Gastrocnemius medialis (tissue), 4 donors: ENCODE data around the gene SMOC2. TPM values are rescaled to one million over a fixed set of nuclear protein-coding genes. Genes with fewer than 3 reads are reported as not detected.

Experiments
- ATAC-seq, 2 donors: fragments of 150-250 bp; one replicate each; pipeline ENCODE4 v1.9.1; 2016
- DNase-seq, 2 donors: peaks; one replicate each; pipeline ENCODE4 v3.0.0-alpha.2; 2019
- H3K27ac ChIP-seq, 4 donors: fragments of 200-600 bp; sonication (generic); 1 replicate in 1 of 4; 2 replicates in 3 of 4; pipeline ENCODE4 v1.5.1; 2016 to 2018; ENCODE audit warnings: mild to moderate bottlenecking in 2 of 4, moderate library complexity in 1 of 4
- H3K27me3 ChIP-seq, 3 donors: fragments of 200-600 bp; sonication (generic) in 2 of 3; 1 replicate in 1 of 3; 2 replicates in 2 of 3; pipeline versions ENCODE4 v1.5.1 to v1.6.0; 2016 to 2019; ENCODE audit warnings: mild to moderate bottlenecking in 1 of 3, moderate library complexity in 1 of 3
- H3K36me3 ChIP-seq, 2 donors: fragments of 200-600 bp; sonication (generic) in 1 of 2; one replicate each; pipeline ENCODE4 v1.5.1; 2017 to 2018
- H3K4me1 ChIP-seq, 2 donors: fragments of 200-600 bp; sonication (generic) in 1 of 2; one replicate each; pipeline ENCODE4 v1.5.1; 2016 to 2017; ENCODE audit warnings: mild to moderate bottlenecking in 2 of 2
- H3K4me3 ChIP-seq, 4 donors: fragments of 200-600 bp; sonication (generic) in 3 of 4; 1 replicate in 1 of 4; 2 replicates in 3 of 4; pipeline ENCODE4 v1.5.1; 2016 to 2019; ENCODE audit warnings: mild to moderate bottlenecking in 2 of 4
- H3K9me3 ChIP-seq, 3 donors: fragments of 200-600 bp; sonication (generic) in 2 of 3; 1 replicate in 1 of 3; 2 replicates in 2 of 3; pipeline ENCODE4 v1.5.1; 2016 to 2019
- CTCF ChIP-seq, 5 experiments: fragments of 450-650 bp in 3 of 5; fragments of 200-600 bp in 2 of 5; sonication (generic) in 2 of 5; IDR thresholded peaks in 4 of 5; conservative IDR thresholded peaks in 1 of 5; 1 replicate in 4 of 5; 2 replicates in 1 of 5; pipeline ENCODE4 v1.5.1; 2016 to 2019; ENCODE audit warnings: antibody characterized with exemption in 5 of 5, mild to moderate bottlenecking in 3 of 5, moderate library complexity in 3 of 5
- POLR2A ChIP-seq, 2 donors: fragments of 450-650 bp; IDR thresholded peaks; one replicate each; pipeline ENCODE4 v1.6.1; 2017; ENCODE audit warnings: antibody characterized with exemption in 2 of 2, mild to moderate bottlenecking in 2 of 2, moderate library complexity in 2 of 2
- in situ Hi-C, 4 donors: fragments of 200-750 bp; cut with MboI; loops; one replicate each; pipeline versions ENCODE4 v1.15.0 to v1.8.0; 2017; ENCODE audit warnings: low sequenced_read_pairs in 4 of 4
- intact Hi-C: fragments of 100-400 bp; cut with DNase I; formaldehyde crosslinking; loops from one replicate; pipeline ENCODE4 v1.15.1; 2023; ENCODE audit warnings: low total_unique reads
- total RNA-seq, 4 donors: library from RNA; depleted of rRNA; stranded (reverse); fragments of >200 nt; gene quantifications; one replicate each; pipeline versions ENCODE4 v1.1.0 to v1.2.3, GENCODE V29; 2016

Gene SMOC2
- total RNA-seq, 4 donors from 2014 or later, result 7.2 to 34.4 (median 16.5) TPM

- no peak overlapping the region for H3K27ac ChIP-seq
- H3K36me3 ChIP-seq, result no peaks in the 10 kb centered on the region
- in situ Hi-C loops (no loop called here), intact Hi-C loops (no loop called here)
- H3K4me3 ChIP-seq, result no peak overlapping the region
- ATAC-seq (no peak), DNase-seq (no peak)
- peaks cover 0 to 8% (median 0%) of the 10 kb centered on the region in 3 donors for H3K27me3 ChIP-seq
- no peak for TF ChIP-seq CTCF (IDR thresholded peaks at IDR 0.05 in 4 of 5, conservative IDR thresholded peaks at IDR 0.05 in 1 of 5)
- TF ChIP-seq POLR2A (IDR thresholded peaks at IDR 0.05), result no peak
- H3K4me1 ChIP-seq, result no peaks in the 10 kb centered on the region
- H3K9me3 ChIP-seq, result no peaks in the 10 kb centered on the region
These were observed 88.2 kb downstream of the SMOC2 start for GRCh38 chr6:168529214-168529613.

- no peaks in the 10 kb centered on the region for H3K36me3 ChIP-seq
- no peak for TF ChIP-seq POLR2A (IDR thresholded peaks at IDR 0.05)
- H3K4me1 ChIP-seq, result no peaks in the 10 kb centered on the region
- H3K27me3 ChIP-seq, result peaks cover 0 to 8% (median 0%) of the 10 kb centered on the region in 3 donors
- intact Hi-C loops (no loop called here), in situ Hi-C loops (no loop called here)
- DNase-seq (no peak), ATAC-seq (no peak)
- H3K4me3 ChIP-seq, result no peak overlapping the region
- no peaks in the 10 kb centered on the region for H3K9me3 ChIP-seq
- H3K27ac ChIP-seq, result no peak overlapping the region
These were observed 89.7 kb downstream of the SMOC2 start for GRCh38 chr6:168530653-168531071.

GRCh38 chr6:168532070-168532469 lies 91.1 kb downstream of the SMOC2 start:
- no peak overlapping the region for H3K4me3 ChIP-seq
- H3K27ac ChIP-seq, result no peak overlapping the region
- no peak for TF ChIP-seq CTCF (IDR thresholded peaks at IDR 0.05 in 4 of 5, conservative IDR thresholded peaks at IDR 0.05 in 1 of 5)
- no peak for TF ChIP-seq POLR2A (IDR thresholded peaks at IDR 0.05)
- ATAC-seq (no peak), DNase-seq (no peak)
- H3K4me1 ChIP-seq, result no peaks in the 10 kb centered on the region
- no peaks in the 10 kb centered on the region for H3K36me3 ChIP-seq
- in situ Hi-C loops (no loop called here), intact Hi-C loops (no loop called here)
- H3K27me3 ChIP-seq, result peaks cover 0 to 8% (median 0%) of the 10 kb centered on the region in 3 donors
- H3K9me3 ChIP-seq, result no peaks in the 10 kb centered on the region

GRCh38 chr6:168533414-168533813 lies 92.4 kb downstream of the SMOC2 start:
- intact Hi-C loops, result no loop called here

GRCh38 chr6:168534265-168534664 lies 93.3 kb downstream of the SMOC2 start:
- Histone ChIP-seq H3K27ac (peak overlapping the region in 2 of 4 donors; percentile 9 to 31), H3K4me3 (no peak overlapping the region), H3K4me1 (no peaks in the 10 kb centered on the region), H3K36me3 (no peaks in the 10 kb centered on the region), H3K9me3 (no peaks in the 10 kb centered on the region), H3K27me3 (peaks cover 0 to 5% (median 0%) of the 10 kb centered on the region in 3 donors)
- intact Hi-C loops (no loop called here), in situ Hi-C loops (no loop called here)
- ATAC-seq, result no peak
- TF ChIP-seq POLR2A (IDR thresholded peaks at IDR 0.05) (no peak), CTCF (IDR thresholded peaks at IDR 0.05 in 4 of 5, conservative IDR thresholded peaks at IDR 0.05 in 1 of 5) (no peak)
- DNase-seq, result no peak

More at GRCh38 chr6:168533414-168533813, 92.4 kb downstream of the SMOC2 start:
- Histone ChIP-seq H3K4me1 (no peaks in the 10 kb centered on the region), H3K36me3 (no peaks in the 10 kb centered on the region), H3K27ac (peak overlapping the region; percentile 5 to 47 (median 34)), H3K4me3 (no peak overlapping the region), H3K9me3 (no peaks in the 10 kb centered on the region), H3K27me3 (peaks cover 0 to 8% (median 0%) of the 10 kb centered on the region in 3 donors)
- in situ Hi-C loops, result no loop called here
- DNase-seq (peak in 1 of 2 donors; percentile 35), ATAC-seq (peak in 1 of 2 donors; percentile 61)
- TF ChIP-seq POLR2A (IDR thresholded peaks at IDR 0.05) (no peak), CTCF (IDR thresholded peaks at IDR 0.05 in 4 of 5, conservative IDR thresholded peaks at IDR 0.05 in 1 of 5) (no peak)
